ENCODE data around the gene ITIH5.

DNA sequence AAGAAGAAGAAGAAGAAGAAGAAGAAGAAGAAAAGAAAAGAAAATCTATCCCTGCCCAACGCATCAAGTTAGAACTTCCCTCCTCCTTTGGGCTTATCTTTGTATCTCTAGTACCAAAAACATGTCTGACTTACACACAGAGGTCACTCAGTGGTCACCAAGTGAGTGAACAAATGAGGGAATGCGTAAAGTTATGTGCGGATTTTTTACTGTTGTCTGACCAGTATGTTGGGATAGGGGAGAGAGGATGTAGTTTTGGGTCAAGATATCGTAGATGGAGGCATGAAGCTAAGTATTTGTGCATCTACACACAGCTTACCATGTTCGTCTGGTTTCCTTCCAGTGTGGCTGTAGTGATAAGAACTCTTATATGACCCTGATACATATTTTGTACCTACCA, 99.9 kb downstream of the ITIH5 start:
- TF ChIP-seq EZH2 (IDR thresholded peaks at IDR 0.05; ENCODE audit: borderline replicate concordance): no peak
- no peak for TF ChIP-seq EZH2phosphoT487 (IDR thresholded peaks at IDR 0.05; ENCODE audit: low read depth, severe bottlenecking, unreplicated experiment)
- no peak for TF ChIP-seq CTCF (IDR thresholded peaks at IDR 0.05; ENCODE audit: poor library complexity)
